Measurements from ENCODE around the gene ELFN1. TPM values are rescaled to one million over a fixed set of nuclear protein-coding genes. Genes with fewer than 3 reads are reported as not detected.

The ELFN1 gene
- total and polyA plus RNA-seq, 9 of the 15 experiments (the other 6 are each of a cell fraction or from before 2014, with no cell fraction given) = 0.04 to 0.64 (median 0.18) TPM; not detected in 2

GRCh38 chr7:1744296-1745017 lies 74.4 kb downstream of the ELFN1 start:
- BruUV-seq (replicated peaks) = no TSS peak
- ChIA-PET POLR2A (no interaction called here), CTCF (ENCODE audit: low intra/inter-chr PET ratio) (no interaction called here)
- in situ Hi-C loops (cut with MboI) = no loop called here
- ATAC-seq (no peak), DNase-seq (ENCODE audit: extremely low read depth in 1 of 4, low spot score in 3 of 4) (no peak), FAIRE-seq (no peak)
- Histone ChIP-seq H3K36me3 (ENCODE audit: control insufficient read depth, insufficient read depth, low read length) (peaks cover 8% of the 10 kb centered on the region; the same call in 1 of the 3 replicates), H3K9me3 (replicated peaks; ENCODE audit: control insufficient read depth, insufficient read depth, low read depth, low read length) (no peaks in the 10 kb centered on the region), H2AFZ (ENCODE audit: low read depth, low read length) (no peak overlapping the region), H3K27me3 (ENCODE audit: control insufficient read depth in 2 of 2, insufficient read depth in 2 of 2, low read length in 2 of 2) (peaks cover 8 to 15% of the 10 kb centered on the region in 2 experiments; a peak in 3 of 5 replicates), H3K4me2 (ENCODE audit: insufficient read depth, low read length) (no peak overlapping the region), H3K27ac (ENCODE audit: extremely low read depth, low read depth, low read length) (no peak overlapping the region), H3K9ac (ENCODE audit: insufficient read depth in 1 of 2, low read depth in 2 of 2, low read length in 2 of 2) (no peak overlapping the region), H4K20me1 (replicated peaks; ENCODE audit: control insufficient read depth, insufficient read depth, low read length) (no peaks in the 10 kb centered on the region), H3K79me2 (ENCODE audit: control insufficient read depth, insufficient read depth, low read length) (peaks cover 11% of the 10 kb centered on the region), H3K9me1 (ENCODE audit: control insufficient read depth, insufficient read depth, low read length) (no peaks in the 10 kb centered on the region), H3K4me3 (no peak overlapping the region), H3K4me1 (replicated peaks in 1 of 2; ENCODE audit: control insufficient read depth in 2 of 2, insufficient read depth in 2 of 2, low read length in 2 of 2) (peaks cover 9 to 88% of the 10 kb centered on the region in 2 experiments; a peak in 3 of 5 replicates)
- peak; percentile 11; the same call in 1 of the 2 replicates for TF ChIP-seq ZBTB33 (CRISPR knock-in tag; IDR thresholded peaks at IDR 0.05)
- TF ChIP-seq ZNF184 (CRISPR knock-in tag; IDR thresholded peaks at IDR 0.05) = no peak
- WGBS (ENCODE audit: insufficient coverage, low coverage, missing lambda C conversion rate) = 80% methylated on average over 47 of the region's 56 CpGs
- intact Hi-C loops (cut with micrococcal nuclease) = no loop called here
